NCI-H1048 (cell line): ENCODE results near the gene CACNA1I.
"Not testable (repeated sequence)": the region's sequence is repeated elsewhere in the genome, so short reads cannot be mapped to it uniquely, and the experiment has no call there.

Experiments used
- DNase-seq: peaks from one replicate; lab custom pipeline; 2025; lab: John Stamatoyannopoulos, UW

The CACNA1I gene

GRCh38 chr22:39721206-39722031 lies 150.9 kb downstream of the CACNA1I start:
- no peak for DNase-seq

GRCh38 chr22:39722032-39722325 lies 151.4 kb downstream of the CACNA1I start:
- DNase-seq: no peak

GRCh38 chr22:39722501-39722900 lies 151.9 kb downstream of the CACNA1I start:
- DNase-seq: no peak

GRCh38 chr22:39723463-39723862 lies 152.9 kb downstream of the CACNA1I start:
- DNase-seq: no peak

GRCh38 chr22:39723899-39724351 lies 153.4 kb downstream of the CACNA1I start:
- DNase-seq: no peak

- DNase-seq: peak; percentile 2
Observed at GRCh38 chr22:39724390-39724789, 153.8 kb downstream of the CACNA1I start.

GRCh38 chr22:39724857-39725256 lies 154.3 kb downstream of the CACNA1I start:
- DNase-seq: no peak

- DNase-seq: no peak
Observed at GRCh38 chr22:39725351-39726035, 154.9 kb downstream of the CACNA1I start.

GRCh38 chr22:39727541-39727940 lies 157.0 kb downstream of the CACNA1I start:
- no peak for DNase-seq

GRCh38 chr22:39728236-39728860 lies 157.8 kb downstream of the CACNA1I start:
- DNase-seq: no peak

GRCh38 chr22:39729141-39729934 lies 158.8 kb downstream of the CACNA1I start:
- no peak for DNase-seq

- no peak for DNase-seq
Observed at GRCh38 chr22:39731481-39731880, 160.9 kb downstream of the CACNA1I start.

GRCh38 chr22:39731881-39732555 lies 161.5 kb downstream of the CACNA1I start:
- no peak for DNase-seq

- no peak for DNase-seq
Observed at GRCh38 chr22:39732625-39733024, 162.1 kb downstream of the CACNA1I start.

GRCh38 chr22:39733191-39733590 lies 162.6 kb downstream of the CACNA1I start:
- no peak for DNase-seq

- DNase-seq: not testable (repeated sequence)
Observed at GRCh38 chr22:39734046-39734445, 163.5 kb downstream of the CACNA1I start.

GRCh38 chr22:39734866-39735265 lies 164.3 kb downstream of the CACNA1I start:
- no peak for DNase-seq

GRCh38 chr22:39735776-39736175 lies 165.2 kb downstream of the CACNA1I start:
- no peak for DNase-seq

- no peak for DNase-seq
Observed at GRCh38 chr22:39738746-39739145, 168.2 kb downstream of the CACNA1I start.
